Measurements from ENCODE around the gene TATDN3.
A peak's percentile ranks its signal among the peaks of the same experiment; 100 is the strongest.

Gene TATDN3

GRCh38 chr1:212754680-212755079, 37.0 kb upstream of the TATDN3 start:
- H2AFZ ChIP-seq (ENCODE audit: low read length): no peak overlapping the region
- no peak overlapping the region for H3K4me3 ChIP-seq (ENCODE audit: low read depth, low read length, poor library complexity, severe bottlenecking)
- no peaks in the 10 kb centered on the region for H3K36me3 ChIP-seq (ENCODE audit: insufficient read depth, low read length)
- peak overlapping the region; percentile 8 for H3K27ac ChIP-seq (ENCODE audit: low read depth, low read length, poor library complexity, severe bottlenecking)
- H3K9me2 ChIP-seq (ENCODE audit: low read depth, low read length): no peaks in the 10 kb centered on the region
- H3K4me1 ChIP-seq (ENCODE audit: insufficient read depth, low read length, severe bottlenecking): peaks cover 22% of the 10 kb centered on the region
- no peaks in the 10 kb centered on the region; the same call in 1 of the 2 replicates for H3K79me2 ChIP-seq (ENCODE audit: insufficient read depth, low read length)
- no peak overlapping the region for H3K9ac ChIP-seq (ENCODE audit: low read length)
- H3K27me3 ChIP-seq (ENCODE audit: insufficient read depth, low read length): no peaks in the 10 kb centered on the region
- no peaks in the 10 kb centered on the region for H4K20me1 ChIP-seq (ENCODE audit: insufficient read depth, low read length)
- peak overlapping the region; percentile 45; the same call in 1 of the 2 replicates for H3K4me2 ChIP-seq (ENCODE audit: low read length)
- no peaks in the 10 kb centered on the region for H3F3A ChIP-seq (ENCODE audit: insufficient read depth, low read length)
- no peaks in the 10 kb centered on the region for H3K9me3 ChIP-seq (ENCODE audit: low read length)
- TF ChIP-seq CTCF (IDR thresholded peaks at IDR 0.05; ENCODE audit: low read length) (no peak), EZH2 (IDR thresholded peaks at IDR 0.05; ENCODE audit: borderline replicate concordance, low read length) (no peak)

DNA sequence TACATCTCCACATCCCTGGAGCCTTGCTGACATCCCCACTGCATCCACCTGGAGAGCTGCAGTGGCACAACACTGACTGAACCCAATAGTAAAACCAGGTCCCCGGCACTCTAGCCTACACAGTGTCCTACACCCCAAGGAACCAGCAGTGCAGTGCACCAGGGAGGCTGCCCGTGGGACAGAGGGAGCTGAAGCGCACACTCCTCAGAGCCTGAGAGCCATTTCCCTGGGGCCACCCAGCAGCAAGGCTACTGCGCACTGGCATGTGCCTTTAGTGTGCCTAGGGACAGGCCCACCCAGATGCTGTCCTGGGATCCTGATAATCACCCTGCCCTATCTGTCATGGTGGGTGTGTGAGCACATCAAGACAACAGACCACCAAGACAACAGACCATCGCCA, 32.0 kb upstream of the TATDN3 start:
- Histone ChIP-seq H3K9me2 (ENCODE audit: low read depth, low read length) (no peaks in the 10 kb centered on the region), H3F3A (ENCODE audit: insufficient read depth, low read length) (no peaks in the 10 kb centered on the region), H3K9ac (ENCODE audit: low read length) (no peak overlapping the region), H3K4me2 (ENCODE audit: low read length) (no peak overlapping the region), H3K4me3 (ENCODE audit: low read depth, low read length, poor library complexity, severe bottlenecking) (no peak overlapping the region), H3K79me2 (ENCODE audit: insufficient read depth, low read length) (no peaks in the 10 kb centered on the region), H4K20me1 (ENCODE audit: insufficient read depth, low read length) (no peaks in the 10 kb centered on the region), H3K9me3 (ENCODE audit: low read length) (no peaks in the 10 kb centered on the region), H3K27ac (ENCODE audit: low read depth, low read length, poor library complexity, severe bottlenecking) (no peak overlapping the region), H2AFZ (ENCODE audit: low read length) (no peak overlapping the region), H3K36me3 (ENCODE audit: insufficient read depth, low read length) (peaks cover 11% of the 10 kb centered on the region), H3K4me1 (ENCODE audit: insufficient read depth, low read length, severe bottlenecking) (peaks cover 5% of the 10 kb centered on the region), H3K27me3 (ENCODE audit: insufficient read depth, low read length) (no peaks in the 10 kb centered on the region)
- no peak for TF ChIP-seq CTCF (IDR thresholded peaks at IDR 0.05; ENCODE audit: low read length)
- no peak for TF ChIP-seq EZH2 (IDR thresholded peaks at IDR 0.05; ENCODE audit: borderline replicate concordance, low read length)

DNA sequence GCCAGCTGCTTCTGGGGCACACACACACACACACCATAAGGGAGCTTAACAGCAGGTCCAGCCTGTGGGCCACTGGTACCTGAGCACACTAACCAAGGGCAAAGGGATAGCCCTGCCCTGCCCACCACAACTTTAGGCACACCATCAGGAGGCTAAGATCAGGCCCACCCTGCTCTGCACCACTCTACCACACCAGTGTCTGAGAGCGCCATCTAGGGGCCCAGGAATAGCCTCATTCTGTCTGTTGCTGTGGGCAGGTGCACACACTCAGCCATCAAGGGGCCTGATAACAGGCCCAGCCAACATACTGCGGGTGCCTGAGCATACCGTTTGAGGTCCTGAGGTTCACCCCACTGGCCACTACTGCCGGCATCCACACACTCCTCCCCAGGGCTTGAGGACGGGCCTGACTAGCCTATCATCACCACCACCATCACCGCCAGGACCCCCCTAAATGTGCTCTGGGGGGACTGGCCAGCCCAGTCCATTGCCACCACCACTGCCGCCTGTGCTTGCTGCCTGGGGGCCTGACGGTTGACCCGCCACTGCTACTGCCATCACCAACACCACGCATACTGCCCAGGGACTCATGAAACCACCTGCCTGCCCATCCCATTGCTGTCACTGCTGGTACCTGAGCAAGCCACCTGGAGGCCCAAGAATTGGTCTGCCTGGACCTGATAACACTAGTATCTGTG, 31.4 kb upstream of the TATDN3 start:
- Histone ChIP-seq H3K27ac (ENCODE audit: low read depth, low read length, poor library complexity, severe bottlenecking) (no peak overlapping the region), H2AFZ (ENCODE audit: low read length) (no peak overlapping the region), H3K4me3 (ENCODE audit: low read depth, low read length, poor library complexity, severe bottlenecking) (no peak overlapping the region), H3K4me2 (ENCODE audit: low read length) (no peak overlapping the region), H3F3A (ENCODE audit: insufficient read depth, low read length) (no peaks in the 10 kb centered on the region), H3K4me1 (ENCODE audit: insufficient read depth, low read length, severe bottlenecking) (no peaks in the 10 kb centered on the region), H4K20me1 (ENCODE audit: insufficient read depth, low read length) (no peaks in the 10 kb centered on the region), H3K9ac (ENCODE audit: low read length) (no peak overlapping the region), H3K27me3 (ENCODE audit: insufficient read depth, low read length) (no peaks in the 10 kb centered on the region), H3K79me2 (ENCODE audit: insufficient read depth, low read length) (no peaks in the 10 kb centered on the region), H3K36me3 (ENCODE audit: insufficient read depth, low read length) (peaks cover 11% of the 10 kb centered on the region), H3K9me2 (ENCODE audit: low read depth, low read length) (no peaks in the 10 kb centered on the region), H3K9me3 (ENCODE audit: low read length) (no peaks in the 10 kb centered on the region)
- TF ChIP-seq CTCF (IDR thresholded peaks at IDR 0.05; ENCODE audit: low read length): peak; percentile 70
- no peak for TF ChIP-seq EZH2 (IDR thresholded peaks at IDR 0.05; ENCODE audit: borderline replicate concordance, low read length)
